Calu3 (cell line): ENCODE results near the gene BHLHA9. TPM values are rescaled to one million over a fixed set of nuclear protein-coding genes. Genes with fewer than 3 reads are reported as not detected.

ENCODE experiments used
- BruUV-seq: library from RNA; stranded (reverse); fragments of 400-500 nt; replicated peaks from 2 replicates; lab custom pipeline; 2021; lab: Mats Ljungman, UMichigan
- CTCF ChIA-PET: fragments of 300-600 bp; sonication (Branson Sonifier 250); formaldehyde crosslinking; loops from one replicate; lab custom pipeline; 2022; ENCODE audit warnings: antibody characterized with exemption; lab: Charles Lee
- DNase-seq: peaks from one replicate; pipeline ENCODE4 v3.0.0; 2022
- H3K27ac Mint-ChIP-seq: one replicate; pipeline ENCODE4 v1.8.0; 2022; ENCODE audit warnings: mixed read lengths; ENCODE audit not compliant: unreplicated experiment
- H3K27me3 Mint-ChIP-seq: one replicate; pipeline ENCODE4 v1.8.0; 2022; ENCODE audit warnings: mixed read lengths; ENCODE audit not compliant: unreplicated experiment
- H3K36me3 Mint-ChIP-seq: one replicate; pipeline ENCODE4 v1.8.0; 2022; ENCODE audit warnings: mild to moderate bottlenecking, moderate library complexity, mixed read lengths; ENCODE audit not compliant: insufficient read depth, unreplicated experiment
- H3K4me1 Mint-ChIP-seq: one replicate; pipeline ENCODE4 v1.8.0; 2022; ENCODE audit warnings: mild to moderate bottlenecking, low read depth, mixed read lengths; ENCODE audit not compliant: unreplicated experiment
- H3K4me3 Mint-ChIP-seq: one replicate; pipeline ENCODE4 v1.8.0; 2022; ENCODE audit warnings: mild to moderate bottlenecking, low read depth, moderate library complexity, mixed read lengths; ENCODE audit not compliant: unreplicated experiment
- H3K9me3 Mint-ChIP-seq: one replicate; pipeline ENCODE4 v1.8.0; 2022; ENCODE audit warnings: low read depth, mixed read lengths; ENCODE audit not compliant: unreplicated experiment
- CTCF ChIP-seq: fragments of 200-600 bp; IDR thresholded peaks from one replicate; pipeline ENCODE4 v1.8.0; 2022; ENCODE audit warnings: antibody characterized with exemption; ENCODE audit not compliant: unreplicated experiment
- intact Hi-C: fragments of 100-400 bp; cut with micrococcal nuclease; formaldehyde crosslinking; loops from one replicate; pipeline ENCODE4 v1.10.0; 2022; ENCODE audit not compliant: unreplicated experiment
- total RNA-seq: library from RNA; stranded (reverse); gene quantifications from 2 replicates; pipeline ENCODE4 v1.2.3, GENCODE V29; 2022

The BHLHA9 gene
- total RNA-seq, 1 experiment from 2014 or later: not detected

- Mint-ChIP-seq H3K9me3 (peaks cover 11% of the 10 kb centered on the region), H3K27ac (no peak overlapping the region), H3K27me3 (peaks cover 38% of the 10 kb centered on the region), H3K4me3 (no peak overlapping the region), H3K4me1 (peaks cover 15% of the 10 kb centered on the region), H3K36me3 (peaks cover 25% of the 10 kb centered on the region)
- no peak for TF ChIP-seq CTCF
- intact Hi-C loops: no loop called here
- DNase-seq: no peak
- BruUV-seq: no TSS peak
- CTCF ChIA-PET: no interaction called here
These were observed 20.4 kb downstream of the BHLHA9 start for GRCh38 chr17:1290676-1291075.

GRCh38 chr17:1294157-1294717, 24.0 kb downstream of the BHLHA9 start:
- no TSS peak for BruUV-seq
- Mint-ChIP-seq H3K36me3 (peaks cover 17% of the 10 kb centered on the region), H3K27me3 (peaks cover 66% of the 10 kb centered on the region), H3K4me1 (peaks cover 15% of the 10 kb centered on the region), H3K27ac (no peak overlapping the region), H3K9me3 (peaks cover 11% of the 10 kb centered on the region), H3K4me3 (no peak overlapping the region)
- TF ChIP-seq CTCF: no peak
- intact Hi-C loops: no loop called here
- CTCF ChIA-PET: interaction anchor here (0.7 kb wide), 1 partner anchor 88 kb away, joined by 4 read pairs; no protein-coding TSS in a partner anchor
- no peak for DNase-seq

GRCh38 chr17:1298606-1299005, 28.4 kb downstream of the BHLHA9 start:
- no peak overlapping the region for H3K27ac Mint-ChIP-seq
- CTCF ChIA-PET: interaction anchor here (0.6 kb wide), 1 partner anchor 40 kb away, joined by 5 read pairs; no protein-coding TSS in a partner anchor
- H3K36me3 Mint-ChIP-seq: no peaks in the 10 kb centered on the region
- intact Hi-C loops: no loop called here
- no peak for TF ChIP-seq CTCF
- no peaks in the 10 kb centered on the region for H3K9me3 Mint-ChIP-seq
- BruUV-seq: no TSS peak
- H3K4me1 Mint-ChIP-seq: no peaks in the 10 kb centered on the region
- H3K4me3 Mint-ChIP-seq: no peak overlapping the region
- peaks cover 54% of the 10 kb centered on the region for H3K27me3 Mint-ChIP-seq
- DNase-seq: peak; percentile 6

GRCh38 chr17:1299552-1300370, 29.5 kb downstream of the BHLHA9 start:
- Mint-ChIP-seq H3K9me3 (no peaks in the 10 kb centered on the region), H3K4me1 (no peaks in the 10 kb centered on the region), H3K4me3 (no peak overlapping the region), H3K36me3 (no peaks in the 10 kb centered on the region), H3K27ac (no peak overlapping the region), H3K27me3 (peaks cover 60% of the 10 kb centered on the region)
- TF ChIP-seq CTCF: no peak
- DNase-seq: no peak
- no TSS peak for BruUV-seq
- CTCF ChIA-PET: no interaction called here
- intact Hi-C loops: no loop called here
